GM12874 (cell line): Measurements from ENCODE around the gene ARFGAP1.

Source experiments
- TF ChIP-seq, protein P1 (sequence below): IDR thresholded peaks from 2 replicates; pipeline ENCODE4 v1.5.1; 2011; ENCODE audit warnings: low read depth, mild to moderate bottlenecking, control low read depth, low read length, moderate library complexity; ENCODE audit not compliant: insufficient read depth

ARFGAP1 gene

DNA sequence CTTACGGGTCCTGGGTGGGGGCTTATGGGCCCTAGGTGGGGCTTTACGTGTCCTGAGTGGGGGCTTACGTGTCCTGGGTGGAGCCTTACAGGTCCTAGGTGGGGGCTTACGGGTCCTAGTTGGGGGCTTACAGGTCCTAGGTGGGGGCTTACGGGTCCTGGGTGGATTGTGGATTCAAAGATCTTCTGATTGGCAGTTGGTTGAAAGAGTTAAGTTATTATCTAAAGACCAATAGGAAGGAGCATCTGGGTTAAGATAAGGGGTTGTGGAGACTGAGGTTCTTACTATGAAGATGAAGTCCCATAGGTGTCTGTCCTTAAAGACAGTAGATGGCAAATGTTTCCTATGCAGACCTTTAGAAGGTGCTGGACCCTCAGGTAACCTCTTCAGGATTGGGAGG is 45.4 kb upstream of the ARFGAP1 start:
- TF ChIP-seq, protein P1, sequence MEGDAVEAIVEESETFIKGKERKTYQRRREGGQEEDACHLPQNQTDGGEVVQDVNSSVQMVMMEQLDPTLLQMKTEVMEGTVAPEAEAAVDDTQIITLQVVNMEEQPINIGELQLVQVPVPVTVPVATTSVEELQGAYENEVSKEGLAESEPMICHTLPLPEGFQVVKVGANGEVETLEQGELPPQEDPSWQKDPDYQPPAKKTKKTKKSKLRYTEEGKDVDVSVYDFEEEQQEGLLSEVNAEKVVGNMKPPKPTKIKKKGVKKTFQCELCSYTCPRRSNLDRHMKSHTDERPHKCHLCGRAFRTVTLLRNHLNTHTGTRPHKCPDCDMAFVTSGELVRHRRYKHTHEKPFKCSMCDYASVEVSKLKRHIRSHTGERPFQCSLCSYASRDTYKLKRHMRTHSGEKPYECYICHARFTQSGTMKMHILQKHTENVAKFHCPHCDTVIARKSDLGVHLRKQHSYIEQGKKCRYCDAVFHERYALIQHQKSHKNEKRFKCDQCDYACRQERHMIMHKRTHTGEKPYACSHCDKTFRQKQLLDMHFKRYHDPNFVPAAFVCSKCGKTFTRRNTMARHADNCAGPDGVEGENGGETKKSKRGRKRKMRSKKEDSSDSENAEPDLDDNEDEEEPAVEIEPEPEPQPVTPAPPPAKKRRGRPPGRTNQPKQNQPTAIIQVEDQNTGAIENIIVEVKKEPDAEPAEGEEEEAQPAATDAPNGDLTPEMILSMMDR = no peak

GRCh38 chr20:63228806-63229205 is 43.8 kb upstream of the ARFGAP1 start:
- TF ChIP-seq, protein P1 = no peak

GRCh38 chr20:63230800-63231268 is 41.8 kb upstream of the ARFGAP1 start:
- TF ChIP-seq, protein P1 = peak; percentile 24; the same call in 1 of the 2 replicates

GRCh38 chr20:63232235-63233060 is 40.2 kb upstream of the ARFGAP1 start:
- TF ChIP-seq, protein P1 = no peak

DNA sequence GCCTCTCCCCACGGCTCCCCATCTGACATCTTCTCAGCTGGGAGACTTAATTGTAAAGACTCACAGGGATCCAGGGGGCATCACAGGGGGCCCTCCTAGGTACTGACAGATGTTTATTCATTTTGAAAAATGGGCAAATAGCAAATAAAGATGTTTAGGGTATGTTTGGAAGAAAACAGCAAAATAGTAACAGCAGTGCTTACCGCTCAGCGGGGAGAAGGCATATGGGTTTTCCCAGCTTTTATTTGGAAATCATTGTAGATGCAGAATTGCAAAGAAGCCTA is 39.6 kb upstream of the ARFGAP1 start:
- TF ChIP-seq, protein P1 = no peak

GRCh38 chr20:63233924-63234323 is 38.7 kb upstream of the ARFGAP1 start:
- TF ChIP-seq, protein P1 = no peak

GRCh38 chr20:63234693-63235398 is 37.8 kb upstream of the ARFGAP1 start:
- TF ChIP-seq, protein P1 = peak; percentile 54
